Effector memory CD8-positive, alpha-beta T cell (primary cell): ENCODE measurements around the gene ME1.
"Not testable (repeated sequence)": the region's sequence is repeated elsewhere in the genome, so short reads cannot be mapped to it uniquely, and the experiment has no call there.

Experiments used
- ATAC-seq: fragments of 150-1000 bp; cut with Tn5 transposase; replicated peaks from 2 replicates; pipeline ENCODE4 v1.10.0; 2021; ENCODE audit warnings: mild to moderate bottlenecking, moderate library complexity
- DNase-seq, 3 experiments: peaks; one replicate each; pipeline ENCODE4 v3.0.0; 2021
- H3K27ac Mint-ChIP-seq, 2 donors: one replicate each; pipeline ENCODE4 v1.8.0; 2022; ENCODE audit warnings: mild to moderate bottlenecking in 2 of 2, mixed read lengths in 2 of 2, moderate library complexity in 2 of 2
- H3K27me3 Mint-ChIP-seq, 2 donors: one replicate each; pipeline ENCODE4 v1.8.0; 2022; ENCODE audit warnings: mixed read lengths in 2 of 2
- H3K36me3 Mint-ChIP-seq: one replicate; pipeline ENCODE4 v1.8.0; 2022; ENCODE audit warnings: mild to moderate bottlenecking, moderate library complexity, mixed read lengths; ENCODE audit not compliant: insufficient read depth
- H3K4me1 Mint-ChIP-seq, 2 donors: one replicate each; pipeline ENCODE4 v1.8.0; 2022; ENCODE audit warnings: low read depth in 2 of 2, mixed read lengths in 2 of 2
- H3K4me3 Mint-ChIP-seq, 2 donors: one replicate each; pipeline ENCODE4 v1.8.0; 2022; ENCODE audit warnings: mild to moderate bottlenecking in 2 of 2, mixed read lengths in 2 of 2, moderate library complexity in 2 of 2
- H3K9me3 Mint-ChIP-seq, 2 donors: one replicate each; pipeline ENCODE4 v1.8.0; 2022; ENCODE audit warnings: mixed read lengths in 2 of 2

The ME1 gene

DNA sequence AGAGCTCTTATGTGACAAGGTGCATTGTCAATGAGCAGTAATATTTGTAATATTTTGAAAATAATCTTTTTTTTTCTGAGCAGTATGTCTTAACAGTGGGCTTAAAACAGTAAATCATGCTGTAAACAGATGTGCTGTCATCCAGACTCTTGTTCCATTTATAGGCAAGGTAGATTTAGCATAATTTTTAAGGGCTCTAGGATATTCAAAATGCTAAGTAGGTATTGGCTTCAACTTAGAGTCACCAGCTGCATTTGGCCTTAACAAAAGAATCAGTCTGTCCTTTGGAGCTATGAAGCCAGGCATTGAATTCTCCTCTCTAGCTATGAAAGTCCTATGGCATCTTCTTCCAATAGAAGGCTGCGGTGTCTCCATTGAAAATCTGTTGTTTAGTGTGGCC, 63.7 kb downstream of the ME1 start:
- ATAC-seq (no peak), DNase-seq (no peak)
- Mint-ChIP-seq H3K27me3 (no peaks in the 10 kb centered on the region), H3K4me3 (no peak overlapping the region), H3K9me3 (peaks cover 0 to 2% of the 10 kb centered on the region in 2 donors), H3K27ac (no peak overlapping the region), H3K36me3 (no peaks in the 10 kb centered on the region), H3K4me1 (no peaks in the 10 kb centered on the region)

DNA sequence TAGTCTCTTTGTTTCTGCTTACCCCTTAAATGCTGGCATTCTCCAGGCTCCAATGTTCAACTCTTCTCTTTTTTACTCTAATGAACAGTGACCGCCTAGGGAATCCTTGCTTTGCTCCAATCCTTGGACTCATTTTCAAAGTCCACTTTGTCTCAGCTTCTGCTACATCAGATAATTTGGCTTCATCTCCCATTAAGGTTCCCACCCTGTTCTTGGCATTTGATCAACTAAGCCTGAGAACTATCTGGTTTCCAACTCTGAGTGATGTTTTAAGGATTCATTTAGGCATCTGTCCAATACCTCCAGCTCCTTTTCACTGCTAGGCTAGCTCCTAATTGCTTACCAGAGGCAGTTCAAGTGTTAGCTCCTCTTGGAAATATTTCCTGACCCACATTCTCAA, 64.9 kb downstream of the ME1 start:
- no peak overlapping the region for H3K4me3 Mint-ChIP-seq
- ATAC-seq (no peak), DNase-seq (no peak)
- H3K27me3 Mint-ChIP-seq: no peaks in the 10 kb centered on the region
- H3K36me3 Mint-ChIP-seq: no peaks in the 10 kb centered on the region
- H3K9me3 Mint-ChIP-seq: peaks cover 0 to 2% of the 10 kb centered on the region in 2 donors
- H3K4me1 Mint-ChIP-seq: no peaks in the 10 kb centered on the region
- H3K27ac Mint-ChIP-seq: no peak overlapping the region

DNA sequence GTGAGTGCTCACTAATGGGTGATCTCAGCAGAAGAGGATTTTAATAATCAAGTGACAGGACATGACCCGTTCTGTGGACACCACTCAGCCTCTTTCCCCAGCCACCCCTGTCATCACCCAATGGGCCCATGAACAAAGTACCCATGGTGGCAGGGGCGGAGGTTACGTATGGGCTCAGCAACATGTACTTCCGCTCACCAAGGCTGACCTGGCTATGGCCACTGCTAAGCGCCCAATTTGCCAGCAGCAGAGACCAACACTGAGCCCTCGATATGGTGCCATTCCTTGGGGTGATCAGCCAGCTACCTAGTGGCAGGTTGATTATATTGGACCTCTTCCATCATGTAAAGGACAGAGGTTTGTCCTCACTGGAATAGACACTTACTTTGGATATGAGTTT, 68.5 kb downstream of the ME1 start:
- not testable (repeated sequence) for H3K9me3 Mint-ChIP-seq, H3K27me3 Mint-ChIP-seq, H3K36me3 Mint-ChIP-seq, H3K4me1 Mint-ChIP-seq, H3K27ac Mint-ChIP-seq, H3K4me3 Mint-ChIP-seq, DNase-seq, ATAC-seq

DNA sequence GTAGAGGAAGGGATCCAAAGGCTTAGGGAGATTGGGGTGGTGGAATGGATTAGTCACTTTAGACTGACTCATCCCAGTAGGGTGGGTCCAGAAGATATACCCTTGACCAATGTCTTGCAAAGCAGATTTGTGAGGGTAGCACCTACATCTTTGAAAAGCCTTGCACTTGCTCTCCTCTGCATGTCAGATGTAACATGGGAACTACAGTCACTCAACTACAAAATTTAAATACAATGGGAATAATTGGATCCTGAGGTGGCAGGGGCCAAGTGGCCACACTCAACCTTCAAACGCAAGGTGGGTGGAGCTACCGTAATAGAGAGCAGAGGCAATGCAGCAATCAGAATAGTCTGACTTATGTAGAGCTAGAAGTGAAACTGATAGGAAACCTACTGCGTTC, 71.2 kb downstream of the ME1 start:
- Mint-ChIP-seq H3K4me3 (no peak overlapping the region), H3K9me3 (no peaks in the 10 kb centered on the region), H3K4me1 (no peaks in the 10 kb centered on the region), H3K27me3 (no peaks in the 10 kb centered on the region), H3K36me3 (peaks cover 3% of the 10 kb centered on the region), H3K27ac (no peak overlapping the region)
- ATAC-seq (no peak), DNase-seq (no peak)

DNA sequence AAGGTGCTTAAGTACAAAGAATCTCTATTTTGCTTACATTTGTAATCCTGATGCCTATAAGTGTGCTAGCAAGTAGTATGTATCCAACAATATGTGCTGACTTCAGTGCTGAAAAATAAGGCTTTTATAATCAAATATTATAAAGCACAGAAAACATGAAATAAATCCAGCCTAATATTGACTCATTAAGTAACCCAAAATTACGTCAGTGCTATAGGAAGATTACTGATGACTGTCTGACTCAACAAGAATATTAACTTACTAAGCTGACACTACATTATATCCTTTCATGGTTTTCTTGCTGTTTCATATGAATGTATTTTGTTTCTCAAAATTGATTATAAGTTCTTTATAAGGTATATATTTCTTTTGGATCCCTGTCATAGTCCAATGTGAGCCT, 76.1 kb downstream of the ME1 start:
- no peaks in the 10 kb centered on the region for H3K9me3 Mint-ChIP-seq
- ATAC-seq (no peak), DNase-seq (no peak)
- no peak overlapping the region for H3K4me3 Mint-ChIP-seq
- H3K4me1 Mint-ChIP-seq: peaks cover 0 to 3% of the 10 kb centered on the region in 2 donors
- H3K27me3 Mint-ChIP-seq: no peaks in the 10 kb centered on the region
- peaks cover 8% of the 10 kb centered on the region for H3K36me3 Mint-ChIP-seq
- no peak overlapping the region for H3K27ac Mint-ChIP-seq

DNA sequence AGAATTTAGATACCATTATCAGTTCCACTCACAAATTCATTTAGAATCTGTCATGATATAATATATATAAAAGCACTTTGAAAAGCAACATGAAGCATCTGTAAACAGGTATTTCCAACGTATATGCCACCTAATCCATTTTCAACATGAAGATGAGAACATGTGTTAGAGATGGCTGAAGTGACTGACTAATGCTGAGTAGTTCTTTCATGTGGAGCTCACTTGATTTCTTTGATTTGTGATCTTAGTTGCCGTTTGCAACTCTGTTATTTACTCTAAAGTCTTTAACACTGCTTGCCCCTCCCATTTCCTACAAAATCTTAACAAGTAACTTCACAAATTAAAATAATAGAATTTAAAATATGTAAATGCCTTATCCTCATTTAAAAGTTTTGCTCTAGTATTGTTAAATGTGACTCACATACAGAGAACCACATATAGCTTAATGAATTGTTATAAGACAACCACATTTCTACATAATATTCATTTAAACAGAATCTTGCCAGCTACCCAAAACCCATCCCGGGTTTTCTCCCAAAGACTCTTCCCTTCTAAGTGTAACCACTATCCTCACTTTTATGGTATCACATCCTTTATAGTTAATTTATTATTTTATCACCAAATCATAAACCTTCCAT, 78.3 kb downstream of the ME1 start:
- no peaks in the 10 kb centered on the region for H3K9me3 Mint-ChIP-seq
- H3K27me3 Mint-ChIP-seq: no peaks in the 10 kb centered on the region
- H3K36me3 Mint-ChIP-seq: peaks cover 8% of the 10 kb centered on the region
- no peak overlapping the region for H3K27ac Mint-ChIP-seq
- ATAC-seq: no peak
- H3K4me1 Mint-ChIP-seq: peaks cover 0 to 3% of the 10 kb centered on the region in 2 donors
- no peak overlapping the region for H3K4me3 Mint-ChIP-seq
- DNase-seq: no peak

DNA sequence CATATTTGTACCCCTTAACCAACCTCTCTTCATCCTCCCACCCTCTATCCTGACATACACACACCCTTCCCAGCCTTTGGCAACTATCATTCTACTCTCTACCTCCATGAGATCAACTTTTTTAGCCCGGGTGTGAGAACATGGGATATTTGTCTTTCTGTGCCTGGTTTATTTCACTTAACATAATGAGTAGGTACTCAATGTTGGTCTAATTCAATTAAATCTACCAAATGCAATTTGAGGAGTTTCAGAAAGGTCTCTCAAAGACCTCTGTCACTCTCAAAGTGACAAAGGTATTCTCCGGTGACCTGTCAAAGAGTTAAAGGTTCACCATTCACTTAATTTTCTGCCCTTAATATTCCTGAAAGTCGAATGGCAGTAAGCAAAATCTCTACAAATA, 87.7 kb downstream of the ME1 start:
- Mint-ChIP-seq H3K4me3 (no peak overlapping the region), H3K27me3 (no peaks in the 10 kb centered on the region), H3K4me1 (no peaks in the 10 kb centered on the region), H3K36me3 (peaks cover 3% of the 10 kb centered on the region), H3K9me3 (peaks cover 0 to 2% of the 10 kb centered on the region in 2 donors), H3K27ac (peak overlapping the region in 1 of 2 donors; percentile 31)
- DNase-seq: no peak
- ATAC-seq: no peak

DNA sequence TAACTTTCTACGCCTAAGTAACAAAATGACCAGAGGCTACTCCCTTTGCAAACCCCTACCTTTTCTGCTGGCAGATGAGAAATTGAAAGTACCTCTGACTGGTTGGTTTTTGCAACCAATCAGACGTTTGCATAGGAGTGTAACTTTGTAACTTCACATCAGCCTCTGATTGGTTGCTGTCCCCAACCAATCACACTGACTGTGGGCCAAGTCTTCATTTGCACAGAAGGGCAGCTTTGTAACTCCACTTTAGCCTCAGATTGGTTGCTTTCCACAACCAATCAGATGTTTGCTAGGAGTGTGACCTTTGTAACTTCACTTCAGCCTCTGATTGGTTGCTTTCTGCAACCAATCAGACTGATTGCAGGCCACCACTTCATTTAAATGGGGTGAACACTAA, 89.1 kb downstream of the ME1 start:
- peaks cover 3% of the 10 kb centered on the region for H3K36me3 Mint-ChIP-seq
- H3K4me3 Mint-ChIP-seq: no peak overlapping the region

DNA sequence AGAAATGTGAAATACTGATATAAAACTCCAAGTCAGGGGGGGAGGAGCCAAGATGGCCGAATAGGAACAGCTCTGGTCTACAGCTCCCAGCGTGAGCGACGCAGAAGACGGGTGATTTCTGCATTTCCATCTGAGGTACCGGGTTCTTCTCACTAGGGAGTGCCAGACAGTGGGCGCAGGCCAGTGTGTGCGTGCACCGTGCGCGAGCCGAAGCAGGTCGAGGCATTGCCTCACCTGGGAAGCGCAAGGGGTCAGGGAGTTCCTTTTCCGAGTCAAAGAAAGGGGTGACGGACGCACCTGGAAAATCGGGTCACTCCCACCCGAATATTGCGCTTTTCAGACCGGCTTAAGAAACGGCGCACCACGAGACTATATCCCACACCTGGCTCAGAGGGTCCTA, 96.9 kb downstream of the ME1 start:
- not testable (repeated sequence) for H3K27ac Mint-ChIP-seq, DNase-seq, H3K4me1 Mint-ChIP-seq, ATAC-seq, H3K4me3 Mint-ChIP-seq, H3K27me3 Mint-ChIP-seq, H3K9me3 Mint-ChIP-seq, H3K36me3 Mint-ChIP-seq

More for the DNA sequence above, 89.1 kb downstream of the ME1 start:
- ATAC-seq (no peak), DNase-seq (no peak)
- no peak overlapping the region for H3K27ac Mint-ChIP-seq
- H3K4me1 Mint-ChIP-seq: no peaks in the 10 kb centered on the region
- peaks cover 0 to 2% of the 10 kb centered on the region in 2 donors for H3K9me3 Mint-ChIP-seq
- H3K27me3 Mint-ChIP-seq: no peaks in the 10 kb centered on the region

DNA sequence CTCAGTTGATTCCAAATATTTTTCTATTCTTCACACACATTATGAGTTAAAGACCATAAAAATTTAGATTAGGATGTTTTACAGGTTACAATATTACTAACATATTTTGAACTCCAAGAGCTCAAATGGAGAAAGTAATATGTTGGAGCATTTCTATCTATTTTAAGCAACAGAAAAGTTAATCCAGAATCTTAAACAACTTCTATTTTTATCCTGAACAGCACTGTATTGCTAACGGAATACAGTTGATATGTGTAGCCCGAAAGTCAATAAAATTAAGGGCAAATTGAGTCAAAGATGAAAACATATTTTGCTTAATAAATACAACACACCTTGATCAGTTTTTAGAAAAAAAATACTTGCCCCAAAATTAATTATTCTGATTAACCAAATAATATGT, 97.4 kb downstream of the ME1 start:
- DNase-seq (no peak), ATAC-seq (no peak)
- H3K4me1 Mint-ChIP-seq: no peaks in the 10 kb centered on the region
- no peaks in the 10 kb centered on the region for H3K27me3 Mint-ChIP-seq
- H3K4me3 Mint-ChIP-seq: no peak overlapping the region
- no peaks in the 10 kb centered on the region for H3K9me3 Mint-ChIP-seq
- no peak overlapping the region for H3K27ac Mint-ChIP-seq
- H3K36me3 Mint-ChIP-seq: no peaks in the 10 kb centered on the region

DNA sequence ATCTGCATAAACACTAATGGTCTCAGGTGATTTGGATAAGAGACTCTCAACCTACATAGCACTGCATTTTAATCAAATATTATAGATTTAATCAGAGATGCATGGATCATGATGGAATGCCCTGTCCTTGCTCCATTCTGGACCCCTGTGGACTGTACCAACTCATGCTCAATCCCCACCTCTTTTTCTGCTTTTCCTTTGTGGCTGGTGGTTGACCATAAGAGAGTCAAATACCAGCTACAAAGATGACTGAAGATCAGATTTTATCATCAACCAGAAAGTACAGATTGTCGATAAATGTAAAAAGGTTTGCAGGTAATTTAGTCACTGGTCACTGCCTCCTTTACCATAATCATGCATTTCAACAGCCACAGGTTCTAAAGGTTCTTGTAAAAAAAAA, 116.2 kb downstream of the ME1 start:
- ATAC-seq (no peak), DNase-seq (no peak)
- no peak overlapping the region for H3K27ac Mint-ChIP-seq
- no peaks in the 10 kb centered on the region for H3K27me3 Mint-ChIP-seq
- no peaks in the 10 kb centered on the region for H3K36me3 Mint-ChIP-seq
- no peak overlapping the region for H3K4me3 Mint-ChIP-seq
- peaks cover 0 to 9% of the 10 kb centered on the region in 2 donors for H3K4me1 Mint-ChIP-seq
- no peaks in the 10 kb centered on the region for H3K9me3 Mint-ChIP-seq

DNA sequence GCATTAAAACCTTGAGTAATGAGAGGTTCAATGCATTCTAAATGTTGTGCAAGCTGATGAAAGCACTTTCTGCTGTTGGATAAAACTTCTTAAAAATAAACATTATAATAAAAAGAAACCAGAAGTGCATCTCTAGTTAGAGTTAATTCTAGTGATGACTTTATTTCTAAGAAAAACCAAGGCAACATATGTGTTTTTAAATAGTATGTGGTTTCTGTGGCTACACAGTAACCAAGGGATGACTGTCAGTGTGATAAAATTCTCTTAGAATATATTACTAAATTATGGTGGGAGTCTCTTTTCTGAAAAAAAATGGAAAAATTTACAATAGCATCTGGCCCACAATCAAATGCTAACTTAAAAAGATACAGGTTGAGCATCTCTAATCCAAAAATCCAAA, 117.0 kb downstream of the ME1 start:
- DNase-seq: no peak
- H3K4me1 Mint-ChIP-seq: peaks cover 0 to 16% of the 10 kb centered on the region in 2 donors
- no peak overlapping the region for H3K27ac Mint-ChIP-seq
- H3K4me3 Mint-ChIP-seq: no peak overlapping the region
- H3K9me3 Mint-ChIP-seq: no peaks in the 10 kb centered on the region
- no peaks in the 10 kb centered on the region for H3K36me3 Mint-ChIP-seq
- H3K27me3 Mint-ChIP-seq: no peaks in the 10 kb centered on the region
- ATAC-seq: peak; percentile 68

DNA sequence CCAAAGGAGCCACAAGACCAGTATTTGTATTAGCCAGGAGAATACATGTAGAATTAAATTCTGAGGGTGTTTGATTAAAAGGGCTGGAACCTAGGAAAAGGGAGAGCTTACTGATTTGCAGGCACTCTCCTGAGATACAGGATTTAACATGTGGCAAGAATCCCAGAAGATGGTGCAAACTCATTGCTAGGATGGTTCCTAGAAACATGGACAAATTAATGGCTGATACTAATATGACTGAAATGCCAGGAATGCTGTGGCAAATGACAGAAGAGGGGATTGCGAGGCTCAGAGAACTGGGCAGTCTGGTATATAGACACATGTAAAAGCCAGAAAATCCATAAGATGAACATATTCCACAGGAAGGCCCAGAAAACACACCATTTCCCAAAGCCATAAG, 119.6 kb downstream of the ME1 start:
- DNase-seq (no peak), ATAC-seq (no peak)
- H3K9me3 Mint-ChIP-seq: no peaks in the 10 kb centered on the region
- no peaks in the 10 kb centered on the region for H3K27me3 Mint-ChIP-seq
- H3K27ac Mint-ChIP-seq: peak overlapping the region in 1 of 2 donors; percentile 59
- H3K4me3 Mint-ChIP-seq: no peak overlapping the region
- H3K4me1 Mint-ChIP-seq: peaks cover 0 to 18% of the 10 kb centered on the region in 2 donors
- H3K36me3 Mint-ChIP-seq: no peaks in the 10 kb centered on the region

DNA sequence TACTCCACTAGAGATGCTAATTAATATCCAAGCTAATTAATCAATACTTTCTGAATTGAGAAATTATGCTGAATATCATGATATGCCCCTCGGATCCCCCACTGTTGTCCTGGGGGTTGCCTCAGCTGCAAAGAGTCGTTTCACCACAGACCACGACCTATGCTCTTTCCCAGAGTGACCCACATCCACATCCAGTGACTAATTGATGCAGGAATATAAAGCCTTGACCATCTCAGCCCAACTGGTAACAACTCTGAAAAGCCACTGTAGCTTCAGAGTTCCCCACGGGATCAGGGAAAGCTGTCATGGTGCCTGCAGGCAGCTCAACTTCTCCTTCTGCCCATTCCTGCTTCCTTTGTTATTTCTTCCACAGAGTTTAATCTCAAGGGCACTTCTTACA, 120.8 kb downstream of the ME1 start:
- Mint-ChIP-seq H3K4me3 (no peak overlapping the region), H3K27ac (peak overlapping the region in 1 of 2 donors; percentile 59), H3K9me3 (no peaks in the 10 kb centered on the region), H3K36me3 (no peaks in the 10 kb centered on the region), H3K4me1 (peaks cover 0 to 18% of the 10 kb centered on the region in 2 donors), H3K27me3 (no peaks in the 10 kb centered on the region)
- DNase-seq: no peak
- no peak for ATAC-seq

DNA sequence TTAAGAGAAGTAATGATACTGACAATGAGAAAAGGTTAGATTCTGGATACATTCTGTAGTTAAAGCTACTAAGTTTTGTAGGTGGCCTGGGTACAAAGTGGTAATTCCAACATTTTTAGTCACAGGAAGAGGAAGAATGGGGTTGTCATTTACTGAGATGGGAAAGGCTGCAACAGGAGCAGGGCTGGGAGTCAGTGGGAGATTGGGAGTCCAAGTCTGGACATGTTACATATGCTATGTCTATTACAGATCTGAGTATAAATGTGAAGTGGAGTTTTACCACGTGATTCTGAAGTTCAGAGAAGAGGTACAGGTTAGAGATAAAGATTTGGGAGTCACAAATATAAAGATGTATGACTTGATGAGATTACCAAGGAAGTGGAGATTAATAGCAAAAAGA, 121.5 kb downstream of the ME1 start:
- Mint-ChIP-seq H3K27ac (peak overlapping the region; percentile 15 to 60), H3K27me3 (no peaks in the 10 kb centered on the region), H3K36me3 (no peaks in the 10 kb centered on the region), H3K4me3 (peak overlapping the region in 1 of 2 donors; percentile 1), H3K4me1 (peaks cover 0 to 15% of the 10 kb centered on the region in 2 donors), H3K9me3 (no peaks in the 10 kb centered on the region)
- no peak for ATAC-seq
- no peak for DNase-seq
